GM19452 (cell line): Measurements from ENCODE around the gene GRXCR1.

Experiments
- ATAC-seq: cut with Tn5 transposase; IDR thresholded peaks from one replicate; pipeline ENCODE4 v1.9.1; 2021; ENCODE audit not compliant: unreplicated experiment

The GRXCR1 gene

GRCh38 chr4:42892413-42892812 lies at the start of gene GRXCR1:
Gene GRXCR1, plus strand, starts transcription at chr4:42892713. Its CDS starts 554 bp downstream, at chr4:42893267.
- no peak for ATAC-seq

GRCh38 chr4:42843694-42844093 lies 48.8 kb upstream of the GRXCR1 start:
- ATAC-seq = no peak

GRCh38 chr4:42844422-42845070 lies 48.0 kb upstream of the GRXCR1 start:
- ATAC-seq = no peak

GRCh38 chr4:42845586-42845985 lies 46.9 kb upstream of the GRXCR1 start:
- ATAC-seq = no peak

- ATAC-seq = no peak
Observed at GRCh38 chr4:42855779-42856178, 36.7 kb upstream of the GRXCR1 start.

- ATAC-seq = peak; percentile 78
Observed at GRCh38 chr4:42865572-42866189, 26.8 kb upstream of the GRXCR1 start.

- ATAC-seq = no peak
Observed at GRCh38 chr4:42871261-42871660, 21.3 kb upstream of the GRXCR1 start.

- ATAC-seq = no peak
Observed at GRCh38 chr4:42871671-42872290, 20.7 kb upstream of the GRXCR1 start.

GRCh38 chr4:42878863-42879262 lies 13.7 kb upstream of the GRXCR1 start:
- ATAC-seq = no peak

GRCh38 chr4:42881253-42881652 lies 11.3 kb upstream of the GRXCR1 start:
- ATAC-seq = no peak

- no peak for ATAC-seq
Observed at GRCh38 chr4:42891644-42892043, 869 bp upstream of the GRXCR1 start.

- no peak for ATAC-seq
Observed at GRCh38 chr4:42895452-42895851, 2.9 kb downstream of the GRXCR1 start.

- no peak for ATAC-seq
Observed at GRCh38 chr4:42904986-42905385, 12.5 kb downstream of the GRXCR1 start.

- ATAC-seq = no peak
Observed at GRCh38 chr4:42905591-42905990, 13.1 kb downstream of the GRXCR1 start.

- ATAC-seq = no peak
Observed at GRCh38 chr4:42906341-42906740, 13.8 kb downstream of the GRXCR1 start.

GRCh38 chr4:42906891-42907759 lies 14.6 kb downstream of the GRXCR1 start:
- ATAC-seq = no peak

- ATAC-seq = no peak
Observed at GRCh38 chr4:42910459-42910858, 17.9 kb downstream of the GRXCR1 start.

- ATAC-seq = no peak
Observed at GRCh38 chr4:42914937-42915336, 22.4 kb downstream of the GRXCR1 start.

GRCh38 chr4:42915484-42915883 lies 23.0 kb downstream of the GRXCR1 start:
- no peak for ATAC-seq

GRCh38 chr4:42917296-42917695 lies 24.8 kb downstream of the GRXCR1 start:
- ATAC-seq = no peak

- ATAC-seq = no peak
Observed at GRCh38 chr4:42923431-42923830, 30.9 kb downstream of the GRXCR1 start.
